ENCODE measurements around the gene IL15RA. TPM values are rescaled to one million over a fixed set of nuclear protein-coding genes. Genes with fewer than 3 reads are reported as not detected.
"Not testable (repeated sequence)": the region's sequence is repeated elsewhere in the genome, so short reads cannot be mapped to it uniquely, and the experiment has no call there.

Gene IL15RA
- total RNA-seq, 1 donor from 2014 or later: 9.6 TPM

- DNase-seq (ENCODE audit: low spot score): no peak
- no peak for ATAC-seq
- intact Hi-C loops (cut with DNase I): no loop called here
Observed at GRCh38 chr10:5958675-5959074, 18.7 kb downstream of the IL15RA start.

- DNase-seq (ENCODE audit: low spot score): no peak
- intact Hi-C loops (cut with DNase I): no loop called here
Observed at GRCh38 chr10:5958077-5958476, 19.3 kb downstream of the IL15RA start.

GRCh38 chr10:5956146-5956936 lies 21.0 kb downstream of the IL15RA start:
- no peak for ATAC-seq
- intact Hi-C loops (cut with DNase I): no loop called here
- peak; percentile 28 for DNase-seq (ENCODE audit: low spot score)

More at GRCh38 chr10:5958077-5958476, 19.3 kb downstream of the IL15RA start:
- no peak for ATAC-seq

GRCh38 chr10:5953676-5954075 lies 23.7 kb downstream of the IL15RA start:
- no peak for ATAC-seq
- no peak for DNase-seq (ENCODE audit: low spot score)
- intact Hi-C loops (cut with DNase I): no loop called here

- ATAC-seq (no peak), DNase-seq (ENCODE audit: low spot score) (no peak)
- intact Hi-C loops (cut with DNase I): no loop called here
Observed at GRCh38 chr10:5952731-5953385, 24.5 kb downstream of the IL15RA start.

GRCh38 chr10:5951721-5952407 lies 25.5 kb downstream of the IL15RA start:
- no peak for ATAC-seq
- no peak for DNase-seq (ENCODE audit: low spot score)
- intact Hi-C loops (cut with DNase I): no loop called here

GRCh38 chr10:5951167-5951711 lies 26.1 kb downstream of the IL15RA start:
- intact Hi-C loops (cut with DNase I): no loop called here
- peak; percentile 73 for ATAC-seq
- no peak for DNase-seq (ENCODE audit: low spot score)

GRCh38 chr10:5949009-5949759 lies 28.2 kb downstream of the IL15RA start:
- intact Hi-C loops (cut with DNase I): no loop called here
- DNase-seq (ENCODE audit: low spot score): no peak
- peak; percentile 40 for ATAC-seq

- intact Hi-C loops (cut with DNase I): no loop called here
- no peak for DNase-seq (ENCODE audit: low spot score)
- no peak for ATAC-seq
Observed at GRCh38 chr10:5948208-5948585, 29.1 kb downstream of the IL15RA start.

GRCh38 chr10:5947471-5948207 lies 29.7 kb downstream of the IL15RA start:
- ATAC-seq (no peak), DNase-seq (ENCODE audit: low spot score) (no peak)
- intact Hi-C loops (cut with DNase I): no loop called here

- DNase-seq (ENCODE audit: low spot score) (no peak), ATAC-seq (no peak)
- intact Hi-C loops (cut with DNase I): no loop called here
Observed at GRCh38 chr10:5946786-5947185, 30.6 kb downstream of the IL15RA start.

GRCh38 chr10:5946419-5946775 lies 30.9 kb downstream of the IL15RA start:
- DNase-seq (ENCODE audit: low spot score); intact Hi-C loops (cut with DNase I); ATAC-seq: not testable (repeated sequence)

- intact Hi-C loops (cut with DNase I): no loop called here
- DNase-seq (ENCODE audit: low spot score) (no peak), ATAC-seq (peak; percentile 45)
Observed at GRCh38 chr10:5945561-5946418, 31.6 kb downstream of the IL15RA start.

- DNase-seq (ENCODE audit: low spot score) (no peak), ATAC-seq (no peak)
- intact Hi-C loops (cut with DNase I): no loop called here
Observed at GRCh38 chr10:5945190-5945509, 32.2 kb downstream of the IL15RA start.

GRCh38 chr10:5944389-5945189 lies 32.8 kb downstream of the IL15RA start:
- ATAC-seq: peak; percentile 82
- peak; percentile 81 for DNase-seq (ENCODE audit: low spot score)
- intact Hi-C loops (cut with DNase I): no loop called here

GRCh38 chr10:5943536-5943935 lies 33.8 kb downstream of the IL15RA start:
- ATAC-seq (peak; percentile 38), DNase-seq (ENCODE audit: low spot score) (no peak)
- intact Hi-C loops (cut with DNase I): no loop called here

GRCh38 chr10:5942474-5942873 lies 34.9 kb downstream of the IL15RA start:
- peak; percentile 57 for ATAC-seq
- DNase-seq (ENCODE audit: low spot score): peak; percentile 73
- intact Hi-C loops (cut with DNase I): no loop called here
